PFSK-1 (cell line): ENCODE data around the gene DPPA4.

Source experiments
- FOXP2 ChIP-seq: optimal IDR thresholded peaks from 2 replicates; pipeline ENCODE3; 2011; ENCODE audit warnings: borderline replicate concordance, control low read depth, inconsistent platforms; ENCODE audit not compliant: insufficient read depth; ENCODE audit errors: extremely low read length, extremely low read depth
- POLR2AphosphoS5 ChIP-seq: IDR thresholded peaks from 2 replicates; pipeline ENCODE4 v1.6.1; 2012; ENCODE audit warnings: low read depth, mild to moderate bottlenecking, control low read depth, low read length, moderate library complexity
- REST ChIP-seq, 2 experiments: IDR thresholded peaks; 2 replicates each; pipeline versions ENCODE4 v1.6.1 to v1.8.0; 2011 to 2012; ENCODE audit warnings: low read depth in 2 of 2, low read length in 2 of 2, control low read depth in 1 of 2, inconsistent platforms in 1 of 2, mild to moderate bottlenecking in 1 of 2, moderate library complexity in 1 of 2; ENCODE audit not compliant: insufficient read depth in 1 of 2
- SIN3A ChIP-seq: IDR thresholded peaks from 2 replicates; pipeline ENCODE4 v1.6.1; 2012; ENCODE audit warnings: mild to moderate bottlenecking, low read length, moderate library complexity, borderline replicate concordance; ENCODE audit not compliant: insufficient read depth
- TAF1 ChIP-seq: IDR thresholded peaks from 2 replicates; pipeline ENCODE4 v1.6.1; 2012; ENCODE audit warnings: low read length, control low read depth, borderline replicate concordance; ENCODE audit not compliant: insufficient read depth

Gene DPPA4

DNA sequence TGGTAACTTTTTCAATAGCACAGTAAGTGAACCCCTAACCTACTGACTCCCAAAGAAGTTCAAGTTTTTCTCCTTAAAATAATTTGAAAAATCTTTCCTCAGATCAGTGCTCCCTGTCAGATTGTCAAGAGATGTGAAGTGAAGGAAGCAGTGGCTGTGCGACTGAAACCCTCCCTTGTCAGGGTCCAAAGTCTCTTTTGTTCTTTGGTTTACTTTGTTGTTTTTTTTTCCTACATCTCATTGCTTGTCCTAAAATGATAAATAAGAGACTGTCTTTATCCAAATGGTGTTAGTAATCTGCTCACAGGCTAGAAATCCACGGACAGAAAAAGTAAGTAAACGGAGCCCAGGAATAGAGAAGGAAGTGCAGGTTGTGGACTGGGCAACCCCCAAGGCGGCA lies 976 bp upstream of the DPPA4 start:
- no peak for TF ChIP-seq FOXP2
- TF ChIP-seq POLR2AphosphoS5 = no peak
- TF ChIP-seq SIN3A = no peak
- no peak for TF ChIP-seq REST (IDR thresholded peaks at IDR 0.05; ENCODE audit: insufficient read depth in 1 of 2, low read depth in 2 of 2, low read length in 2 of 2)
- TF ChIP-seq TAF1 = no peak

GRCh38 chr3:109336291-109336861 lies 970 bp downstream of the DPPA4 start:
- TF ChIP-seq FOXP2 (no peak), TAF1 (no peak), POLR2AphosphoS5 (no peak), SIN3A (no peak), REST (IDR thresholded peaks at IDR 0.05; ENCODE audit: insufficient read depth in 1 of 2, low read depth in 2 of 2, low read length in 2 of 2) (no peak)

DNA sequence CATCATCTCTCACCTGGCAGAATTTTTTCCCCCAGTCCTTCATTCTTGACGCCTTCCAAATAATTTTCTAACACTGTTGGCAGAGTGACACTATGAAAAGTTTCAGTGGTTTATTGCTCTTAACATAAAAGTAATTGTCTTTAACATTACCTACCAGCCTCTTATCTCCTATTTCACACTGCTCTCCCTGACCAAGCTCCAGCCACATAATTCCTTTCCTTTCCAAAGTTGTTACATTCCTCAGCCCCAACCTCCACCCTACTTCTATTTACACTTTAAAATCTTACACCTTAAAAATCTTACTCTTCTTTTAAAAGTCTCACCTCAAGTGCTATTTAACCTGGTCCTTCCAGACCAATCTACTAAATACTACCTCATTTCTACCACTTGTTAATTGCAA lies 2.8 kb downstream of the DPPA4 start:
- TF ChIP-seq SIN3A = no peak
- no peak for TF ChIP-seq FOXP2
- TF ChIP-seq REST (IDR thresholded peaks at IDR 0.05; ENCODE audit: insufficient read depth in 1 of 2, low read depth in 2 of 2, low read length in 2 of 2) = no peak
- TF ChIP-seq TAF1 = no peak

DNA sequence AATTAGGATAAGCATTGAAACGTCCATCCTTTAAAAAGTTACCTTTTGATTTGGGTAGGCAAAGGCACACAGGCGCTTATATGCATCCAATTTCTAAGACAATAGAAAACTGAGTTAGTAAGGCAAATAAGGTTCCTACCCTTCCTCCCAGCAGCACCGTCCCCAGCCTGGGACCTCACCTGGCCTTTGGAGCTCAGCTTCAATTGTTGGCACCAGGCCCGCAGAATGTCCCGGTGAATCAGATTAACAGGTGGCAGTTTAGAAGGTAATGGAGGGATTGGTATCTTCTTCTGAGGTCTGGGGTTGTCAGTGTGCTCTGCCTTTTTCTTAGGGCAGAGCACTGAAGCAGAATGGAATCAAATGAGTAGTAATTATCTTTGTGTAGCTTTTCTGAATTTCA lies 5.7 kb downstream of the DPPA4 start:
- TF ChIP-seq SIN3A (no peak), FOXP2 (no peak), REST (IDR thresholded peaks at IDR 0.05; ENCODE audit: insufficient read depth in 1 of 2, low read depth in 2 of 2, low read length in 2 of 2) (no peak)

GRCh38 chr3:109330405-109330804 lies 6.9 kb downstream of the DPPA4 start:
- TF ChIP-seq REST (IDR thresholded peaks at IDR 0.05; ENCODE audit: insufficient read depth in 1 of 2, low read depth in 2 of 2, low read length in 2 of 2) = no peak
- TF ChIP-seq FOXP2 = no peak
- TF ChIP-seq POLR2AphosphoS5 = no peak
- no peak for TF ChIP-seq SIN3A
- TF ChIP-seq TAF1 = no peak
